ENCODE data around the gene DBN1. TPM values are rescaled to one million over a fixed set of nuclear protein-coding genes. Genes with fewer than 3 reads are reported as not detected.

The DBN1 gene
- total and polyA plus RNA-seq, 2 of the 8 experiments (the other 6 are each of a cell fraction or from before 2014, with no cell fraction given), result 168 to 333 TPM

DNA sequence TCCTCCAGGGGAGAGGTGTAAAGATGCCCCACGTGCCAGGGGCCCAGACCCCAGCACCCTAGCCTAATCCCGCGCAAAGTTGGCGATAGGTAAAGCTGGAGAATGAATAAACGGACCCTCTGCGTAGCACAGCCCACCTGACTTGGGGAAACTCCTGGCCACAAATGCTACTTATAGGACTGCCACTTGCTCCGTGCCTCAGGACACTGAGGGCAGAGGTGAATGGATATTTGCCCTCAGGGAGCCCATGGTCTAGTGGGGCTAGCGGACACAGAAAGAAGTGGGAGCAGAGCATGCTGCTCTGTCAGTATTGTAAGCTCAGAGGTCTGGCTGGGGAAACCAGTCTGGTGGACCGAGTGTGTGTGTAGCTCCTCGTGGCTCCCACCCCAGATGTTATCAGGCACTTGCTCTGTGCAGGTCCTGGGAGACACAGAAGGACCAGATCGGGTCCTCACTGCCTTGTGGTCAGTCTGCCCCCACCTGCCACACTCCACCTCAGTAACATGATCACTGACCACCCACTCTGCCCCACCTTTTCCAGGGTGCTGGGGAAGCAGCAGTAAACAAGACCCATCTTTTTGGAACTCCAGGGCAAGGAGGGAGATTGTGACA, 46.1 kb downstream of the DBN1 start:
- peaks cover 0 to 26% of the 10 kb centered on the region in 2 experiments; a peak in 2 of 4 replicates for H3K79me2 ChIP-seq (ENCODE audit: control insufficient read depth in 1 of 2, insufficient read depth in 2 of 2, low read length in 2 of 2)
- H4K5ac ChIP-seq (ENCODE audit: insufficient read length, low read depth, low read length), result no peak overlapping the region
- no peak overlapping the region for H2AFZ ChIP-seq (ENCODE audit: low read length)
- H3K4me2 ChIP-seq (ENCODE audit: insufficient read depth in 1 of 2, low read depth in 2 of 2, low read length in 2 of 2), result peak overlapping the region; percentile 70 to 94
- FAIRE-seq (no peak), DNase-seq (ENCODE audit: low read depth in 1 of 2, low spot score in 2 of 2) (no peak)
- H3K23me2 ChIP-seq (ENCODE audit: low read depth, low read length), result peaks cover 10% of the 10 kb centered on the region
- no peaks in the 10 kb centered on the region for H3K9me3 ChIP-seq (ENCODE audit: insufficient read depth in 2 of 2, low read depth in 1 of 2, low read length in 1 of 2)
- peaks cover 15 to 21% of the 10 kb centered on the region in 2 experiments for H4K20me1 ChIP-seq (replicated peaks in 1 of 2; ENCODE audit: control insufficient read depth in 1 of 2, insufficient read depth in 2 of 2, low read length in 2 of 2)
- peak overlapping the region; percentile 64 for H3K4ac ChIP-seq (replicated peaks; ENCODE audit: insufficient read length, low read depth, low read length)
- no peak overlapping the region for H2BK20ac ChIP-seq (ENCODE audit: low read length)
- WGBS, 2 experiments (ENCODE audit: extremely low coverage in 1 of 2, insufficient coverage in 1 of 2, insufficient read length in 1 of 2, insufficient replicate concordance in 2 of 2, low coverage in 1 of 2, low lambda C conversion rate in 2 of 2, missing lambda C conversion rate in 1 of 2), result 38% methylated on average over 10 of the region's 11 CpGs; no CpG with 5 or more reads in 1 of the 2 experiments
- H2BK12ac ChIP-seq (ENCODE audit: low read depth, low read length), result peak overlapping the region; percentile 84; the same call in 1 of the 2 replicates
- TF ChIP-seq CTCF (IDR thresholded peaks at IDR 0.05; ENCODE audit: control extremely low read depth in 1 of 3, insufficient read depth in 1 of 3, low read depth in 1 of 3, low read length in 3 of 3), result no peak
- TF ChIP-seq MAX (IDR thresholded peaks at IDR 0.05), result peak; percentile 82; the same call in 1 of the 2 replicates
- TF ChIP-seq E2F6 (IDR thresholded peaks at IDR 0.05), result peak; percentile 94
- 0 out of 2 replicates have a peak, but pooled peaks have one; percentile 1 for TF ChIP-seq POLR2AphosphoS5 (IDR thresholded peaks at IDR 0.05; ENCODE audit: low read depth, low read length)
- ChIA-PET CTCF (ENCODE audit: partially characterized antibody) (interaction anchor here (0.8 to 7.1 kb wide), 15 partner anchors 10 to 117 kb away, joined by 3 to 57 read pairs (median 5); partner anchors contain the start of gene PFN3), POLR2A (ENCODE audit: partially characterized antibody) (interaction anchor here (0.5 to 24.2 kb wide), 16 partner anchors 10 to 107 kb away, joined by 3 to 460 read pairs (median 5); partner anchors contain the start of genes DDX41, LMAN2, PDLIM7 and PRR7)
- H4K91ac ChIP-seq (replicated peaks; ENCODE audit: insufficient read length, low read length), result peak overlapping the region; percentile 41
- peak overlapping the region; percentile 88 for H3K27ac ChIP-seq (ENCODE audit: low read depth, low read length)
- no peak overlapping the region for H2AK5ac ChIP-seq (ENCODE audit: low read depth, low read length)
- H3K23ac ChIP-seq (ENCODE audit: insufficient read length), result no peak overlapping the region
- peak overlapping the region; percentile 67 to 98 (median 92) for H3K9ac ChIP-seq (replicated peaks in 1 of 4; ENCODE audit: extremely low read depth in 1 of 4, low read depth in 3 of 4, low read length in 3 of 4)
- H4K8ac ChIP-seq (ENCODE audit: extremely low read depth, insufficient read depth, low read length), result peak overlapping the region; percentile 7
- H2BK5ac ChIP-seq (ENCODE audit: low read depth, low read length), result no peak overlapping the region; the same call in 1 of the 2 replicates
- H3K4me3 ChIP-seq (ENCODE audit: extremely low read depth in 1 of 4, insufficient read depth in 2 of 4, low read depth in 3 of 4, low read length in 4 of 4), result peak overlapping the region; percentile 55 to 95 (median 80)
- peaks cover 16% of the 10 kb centered on the region for H3K79me1 ChIP-seq (ENCODE audit: low read depth, low read length)
- peaks cover 0 to 12% (median 8%) of the 10 kb centered on the region in 4 experiments; a peak in 4 of 8 replicates for H3K36me3 ChIP-seq (ENCODE audit: control insufficient read depth in 2 of 4, insufficient read depth in 4 of 4, low read length in 3 of 4)
- H3K27me3 ChIP-seq (replicated peaks in 1 of 4; ENCODE audit: control insufficient read depth in 3 of 4, extremely low read depth in 1 of 4, insufficient read depth in 3 of 4, low read length in 3 of 4), result no peaks in the 10 kb centered on the region
- peak overlapping the region; percentile 24; the same call in 1 of the 2 replicates for H3K18ac ChIP-seq (ENCODE audit: extremely low read depth, low read length)
- H3K56ac ChIP-seq (replicated peaks; ENCODE audit: insufficient read length, low read depth, low read length), result no peak overlapping the region
- no peak overlapping the region for H2BK120ac ChIP-seq (replicated peaks; ENCODE audit: low read depth, low read length)
- H3K4me1 ChIP-seq (replicated peaks in 1 of 4; ENCODE audit: control insufficient read depth in 3 of 4, insufficient read depth in 4 of 4, low read length in 3 of 4), result peaks cover 4 to 14% (median 9%) of the 10 kb centered on the region in 4 experiments; a peak in 6 of 7 replicates
- H2BK15ac ChIP-seq (ENCODE audit: low read length), result peak overlapping the region; percentile 81
- H3K14ac ChIP-seq (ENCODE audit: insufficient read length), result no peak overlapping the region
